Measurements from ENCODE around the gene PRSS27. TPM values are rescaled to one million over a fixed set of nuclear protein-coding genes. Genes with fewer than 3 reads are reported as not detected.
A peak's percentile ranks its signal among the peaks of the same experiment; 100 is the strongest.

Gene PRSS27
- total RNA-seq, 1 donor from 2014 or later, result 7.7 TPM

GRCh38 chr16:2749936-2750335 lies 29.9 kb upstream of the PRSS27 start:
- DNase-seq (ENCODE audit: low spot score in 2 of 2, unreplicated experiment in 2 of 2), result no peak
- Mint-ChIP-seq H3K27me3 (ENCODE audit: low read depth) (no peaks in the 10 kb centered on the region), H3K4me1 (peaks cover 28% of the 10 kb centered on the region), H3K4me3 (peak overlapping the region; percentile 80), H3K36me3 (no peaks in the 10 kb centered on the region), H3K9me3 (no peaks in the 10 kb centered on the region), H3K27ac (peak overlapping the region; percentile 100)
- TF ChIP-seq CTCF (IDR thresholded peaks at IDR 0.05; ENCODE audit: unreplicated experiment), result no peak

- H3K9me3 Mint-ChIP-seq, result no peaks in the 10 kb centered on the region
- no peaks in the 10 kb centered on the region for H3K36me3 Mint-ChIP-seq
- DNase-seq (ENCODE audit: low spot score in 2 of 2, unreplicated experiment in 2 of 2), result no peak
- no peak for TF ChIP-seq CTCF (IDR thresholded peaks at IDR 0.05; ENCODE audit: unreplicated experiment)
- no peak overlapping the region for H3K27ac Mint-ChIP-seq
- H3K4me3 Mint-ChIP-seq, result no peak overlapping the region
- peaks cover 23% of the 10 kb centered on the region for H3K4me1 Mint-ChIP-seq
- no peaks in the 10 kb centered on the region for H3K27me3 Mint-ChIP-seq (ENCODE audit: low read depth)
Observed at GRCh38 chr16:2749476-2749875, 29.5 kb upstream of the PRSS27 start.

- Mint-ChIP-seq H3K36me3 (no peaks in the 10 kb centered on the region), H3K4me3 (no peak overlapping the region), H3K9me3 (no peaks in the 10 kb centered on the region), H3K4me1 (peaks cover 18% of the 10 kb centered on the region), H3K27me3 (ENCODE audit: low read depth) (no peaks in the 10 kb centered on the region), H3K27ac (no peak overlapping the region)
- TF ChIP-seq CTCF (IDR thresholded peaks at IDR 0.05; ENCODE audit: unreplicated experiment), result no peak
- DNase-seq (ENCODE audit: low spot score in 2 of 2, unreplicated experiment in 2 of 2), result no peak
Observed at GRCh38 chr16:2748757-2749455, 28.9 kb upstream of the PRSS27 start.

GRCh38 chr16:2745961-2746360 lies 25.9 kb upstream of the PRSS27 start:
- no peaks in the 10 kb centered on the region for H3K36me3 Mint-ChIP-seq
- H3K4me3 Mint-ChIP-seq, result no peak overlapping the region
- H3K27ac Mint-ChIP-seq, result no peak overlapping the region
- TF ChIP-seq CTCF (IDR thresholded peaks at IDR 0.05; ENCODE audit: unreplicated experiment), result no peak
- no peaks in the 10 kb centered on the region for H3K9me3 Mint-ChIP-seq
- no peaks in the 10 kb centered on the region for H3K27me3 Mint-ChIP-seq (ENCODE audit: low read depth)
- DNase-seq (ENCODE audit: low spot score in 2 of 2, unreplicated experiment in 2 of 2), result no peak
- peaks cover 6% of the 10 kb centered on the region for H3K4me1 Mint-ChIP-seq

GRCh38 chr16:2745116-2745890 lies 25.3 kb upstream of the PRSS27 start:
- H3K9me3 Mint-ChIP-seq, result no peaks in the 10 kb centered on the region
- DNase-seq (ENCODE audit: low spot score in 2 of 2, unreplicated experiment in 2 of 2), result no peak
- H3K27ac Mint-ChIP-seq, result no peak overlapping the region
- no peak for TF ChIP-seq CTCF (IDR thresholded peaks at IDR 0.05; ENCODE audit: unreplicated experiment)
- peaks cover 3% of the 10 kb centered on the region for H3K4me1 Mint-ChIP-seq
- H3K36me3 Mint-ChIP-seq, result no peaks in the 10 kb centered on the region
- no peak overlapping the region for H3K4me3 Mint-ChIP-seq
- no peaks in the 10 kb centered on the region for H3K27me3 Mint-ChIP-seq (ENCODE audit: low read depth)
